Dermis microvascular lymphatic vessel endothelial cell (primary cell): ENCODE measurements around the gene TMEM132E. TPM values are rescaled to one million over a fixed set of nuclear protein-coding genes. Genes with fewer than 3 reads are reported as not detected.

Source experiments
- DNase-seq, 2 donors: peaks; one replicate each; pipeline versions ENCODE4 v3.0.0 to v3.0.0-alpha.2; 2010; ENCODE audit warnings: low read depth in 2 of 2
- total RNA-seq: library from RNA; depleted of rRNA; stranded (reverse); fragments of >200 nt; gene quantifications from 2 replicates; pipeline ENCODE4 v1.2.1, GENCODE V29; 2014

The TMEM132E gene
- total RNA-seq, 1 donor from 2014 or later = not detected

DNA sequence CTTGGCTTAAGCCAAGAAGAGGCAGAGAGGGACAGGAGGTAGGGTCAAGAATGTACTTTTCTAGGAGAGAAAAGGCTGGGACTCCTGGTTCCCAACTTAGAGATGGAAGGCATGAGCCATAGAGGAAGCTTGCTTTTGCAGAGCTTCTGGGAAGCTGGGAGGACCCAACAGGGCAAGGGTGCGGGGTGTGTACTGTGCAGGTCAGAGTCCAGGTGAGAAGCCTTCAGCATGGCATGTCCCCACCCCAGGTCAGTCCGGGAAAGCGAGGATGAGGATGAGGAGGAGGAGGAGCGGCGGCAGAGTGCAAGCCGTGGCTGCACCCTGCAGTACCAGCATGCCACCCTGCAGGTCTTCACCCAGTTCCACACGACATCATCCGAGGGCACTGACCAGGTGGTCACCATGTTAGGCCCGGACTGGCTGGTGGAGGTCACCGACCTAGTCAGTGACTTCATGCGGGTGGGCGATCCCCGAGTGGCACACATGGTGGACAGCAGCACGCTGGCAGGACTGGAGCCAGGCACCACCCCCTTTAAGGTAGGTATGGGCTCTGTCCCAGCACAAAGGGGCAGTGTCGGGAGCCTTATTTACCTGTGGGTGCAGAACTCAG is 55.3 kb downstream of the TMEM132E start:
- no peak for DNase-seq

DNA sequence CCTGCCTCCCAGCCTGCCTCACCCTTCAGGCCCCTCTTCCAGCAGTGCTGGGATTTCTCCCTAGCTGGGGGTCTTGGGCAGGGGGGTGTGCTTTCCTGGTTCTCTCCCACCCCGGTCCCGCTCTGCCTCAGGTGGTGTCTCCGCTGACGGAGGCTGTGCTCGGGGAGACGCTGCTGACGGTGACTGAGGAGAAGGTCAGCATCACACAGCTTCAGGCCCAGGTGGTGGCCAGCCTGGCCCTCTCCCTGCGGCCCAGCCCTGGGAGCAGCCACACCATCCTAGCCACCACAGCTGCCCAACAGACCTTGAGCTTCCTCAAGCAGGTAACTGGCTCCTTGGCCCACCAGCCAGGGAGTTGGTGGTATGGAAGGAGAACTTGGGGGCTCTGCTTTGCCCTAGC is 56.5 kb downstream of the TMEM132E start:
- DNase-seq = no peak

DNA sequence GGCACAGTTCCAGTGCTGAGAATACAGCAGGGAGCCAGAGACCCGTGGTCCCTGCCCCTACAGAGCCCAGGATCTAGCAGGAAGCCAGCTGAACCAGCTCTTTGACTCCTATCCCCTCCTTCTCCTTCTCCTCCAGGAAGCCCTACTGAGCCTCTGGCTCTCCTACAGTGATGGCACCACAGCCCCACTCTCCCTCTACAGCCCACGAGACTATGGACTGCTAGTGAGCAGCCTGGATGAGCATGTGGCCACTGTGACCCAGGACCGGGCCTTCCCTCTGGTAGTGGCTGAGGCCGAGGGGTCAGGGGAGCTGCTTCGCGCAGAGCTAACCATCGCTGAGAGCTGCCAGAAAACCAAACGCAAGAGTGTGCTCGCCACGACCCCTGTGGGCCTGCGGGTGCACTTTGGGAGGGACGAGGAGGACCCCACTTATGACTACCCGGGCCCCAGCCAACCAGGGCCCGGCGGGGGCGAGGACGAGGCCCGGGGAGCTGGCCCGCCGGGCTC is 57.7 kb downstream of the TMEM132E start:
- no peak for DNase-seq

DNA sequence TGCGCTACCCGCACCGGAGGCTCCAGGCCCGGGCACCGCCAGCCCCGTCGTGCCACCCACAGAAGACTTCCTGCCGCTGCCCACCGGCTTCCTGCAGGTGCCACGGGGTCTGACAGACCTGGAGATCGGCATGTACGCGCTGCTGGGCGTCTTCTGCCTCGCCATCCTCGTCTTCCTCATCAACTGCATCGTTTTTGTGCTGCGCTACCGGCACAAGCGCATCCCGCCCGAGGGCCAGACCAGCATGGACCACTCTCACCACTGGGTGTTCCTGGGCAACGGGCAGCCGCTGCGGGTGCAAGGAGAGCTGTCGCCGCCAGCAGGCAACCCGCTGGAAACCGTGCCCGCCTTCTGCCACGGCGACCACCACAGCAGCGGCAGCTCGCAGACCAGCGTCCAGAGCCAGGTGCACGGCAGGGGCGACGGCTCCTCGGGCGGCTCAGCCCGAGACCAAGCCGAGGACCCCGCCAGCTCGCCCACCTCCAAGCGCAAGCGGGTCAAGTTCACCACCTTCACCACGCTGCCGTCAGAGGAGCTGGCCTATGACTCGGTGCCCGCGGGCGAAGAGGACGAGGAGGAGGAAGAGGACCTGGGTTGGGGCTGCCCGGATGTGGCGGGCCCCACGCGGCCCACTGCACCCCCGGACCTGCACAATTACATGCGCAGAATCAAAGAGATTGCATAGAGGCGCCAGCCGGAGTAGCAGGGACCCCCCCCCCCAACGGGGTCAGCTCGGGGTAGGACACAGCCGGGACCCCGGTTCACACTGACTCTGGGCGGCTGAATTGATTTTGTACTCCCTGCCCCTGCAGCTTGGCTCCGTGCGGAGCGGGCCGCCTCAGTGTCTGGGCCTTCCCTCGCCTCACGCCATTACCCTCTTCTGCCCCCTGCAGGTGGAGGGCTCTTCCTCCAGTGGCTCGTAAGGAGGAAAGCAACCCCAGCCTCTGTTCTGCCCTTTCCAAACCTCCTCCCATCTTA is 58.5 kb downstream of the TMEM132E start:
- peak; percentile 32 to 69 for DNase-seq

GRCh38 chr17:34638526-34639260 is 59.3 kb downstream of the TMEM132E start:
- no peak for DNase-seq

DNA sequence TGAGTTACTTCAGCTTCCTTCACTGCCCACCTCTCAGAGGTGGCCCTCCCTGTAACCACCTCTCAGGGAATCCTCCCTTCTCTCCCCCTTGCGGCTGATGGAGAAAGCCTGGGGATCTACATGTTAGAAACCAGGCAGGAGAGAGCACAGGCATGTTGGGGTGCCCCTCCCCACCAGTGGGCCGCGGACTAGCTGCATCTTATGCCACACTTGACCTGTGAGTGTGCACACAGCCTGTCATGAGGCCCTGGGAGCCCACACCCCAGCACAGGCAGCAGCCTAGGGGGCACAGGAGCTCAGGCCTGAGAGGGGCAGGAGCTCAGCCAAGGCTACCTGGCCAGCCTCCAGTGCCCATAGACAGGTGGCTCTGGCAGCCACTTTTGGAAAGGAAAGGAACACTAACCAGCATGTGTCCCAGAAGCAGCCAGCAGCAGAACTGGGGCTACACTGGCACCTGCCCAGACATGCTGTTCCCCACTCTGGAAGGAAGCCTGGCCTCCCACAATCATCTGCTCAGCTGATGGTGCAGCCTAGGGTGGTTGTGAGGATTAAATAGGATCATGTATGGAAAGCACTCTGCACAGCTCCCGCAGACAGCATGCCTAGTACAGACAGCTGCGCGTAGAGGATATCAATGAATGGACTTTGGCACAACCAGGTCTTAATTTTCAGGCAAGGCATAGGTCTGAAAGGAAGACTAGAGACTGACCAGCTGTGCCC is 60.5 kb downstream of the TMEM132E start:
- DNase-seq = no peak

GRCh38 chr17:34641368-34641767 is 62.0 kb downstream of the TMEM132E start:
- DNase-seq = no peak

- no peak for DNase-seq
These were observed 65.7 kb downstream of the TMEM132E start for GRCh38 chr17:34644941-34645550.

- no peak for DNase-seq
These were observed 66.2 kb downstream of the TMEM132E start for GRCh38 chr17:34645594-34645993.

- no peak for DNase-seq
These were observed 68.1 kb downstream of the TMEM132E start for GRCh38 chr17:34647511-34647910.

GRCh38 chr17:34650051-34650750 is 70.8 kb downstream of the TMEM132E start:
- DNase-seq = no peak

- DNase-seq = no peak
These were observed 72.0 kb downstream of the TMEM132E start for GRCh38 chr17:34651402-34651811.

GRCh38 chr17:34652021-34652555 is 72.7 kb downstream of the TMEM132E start:
- no peak for DNase-seq

DNA sequence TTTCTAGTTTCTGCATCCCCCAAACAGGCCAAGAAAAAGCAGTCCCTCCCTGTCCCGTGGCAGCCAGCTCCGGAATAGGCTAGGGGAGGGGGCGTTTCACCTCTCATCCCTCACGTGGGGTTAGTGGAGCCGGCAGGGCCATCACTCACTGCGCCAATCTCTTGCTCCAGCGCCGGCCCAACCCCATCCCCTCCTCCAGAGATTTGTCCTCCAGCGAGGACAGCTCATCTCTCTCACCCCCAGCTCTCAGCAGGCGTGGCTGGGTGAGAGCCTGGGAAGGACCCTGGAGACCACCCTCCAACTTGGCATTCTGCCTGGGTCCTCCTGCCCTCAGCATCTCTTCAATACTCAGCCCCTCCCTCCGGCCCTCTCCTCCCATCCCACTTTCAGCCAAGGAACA is 74.1 kb downstream of the TMEM132E start:
- no peak for DNase-seq

GRCh38 chr17:34654276-34654880 is 75.0 kb downstream of the TMEM132E start:
- DNase-seq = no peak

DNA sequence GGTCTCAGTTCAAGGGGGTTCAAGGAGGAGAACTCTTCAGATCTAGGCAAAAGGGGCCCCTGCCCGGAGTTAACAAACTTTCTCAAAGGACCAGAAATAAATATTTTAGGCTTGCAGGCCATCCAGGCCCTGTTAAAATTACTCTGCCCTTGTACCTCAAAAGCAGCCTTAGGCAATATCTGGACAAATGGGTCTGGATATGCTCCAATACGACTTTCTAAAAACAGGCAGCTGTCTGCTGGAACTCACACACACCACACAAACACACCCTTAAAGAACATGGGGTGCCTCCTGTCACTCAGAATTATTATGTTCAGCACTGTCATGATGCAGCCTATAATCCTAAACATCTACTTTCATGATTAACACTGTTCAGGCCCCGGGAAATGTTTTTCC is 75.5 kb downstream of the TMEM132E start:
- DNase-seq = no peak

GRCh38 chr17:34656801-34657200 is 77.4 kb downstream of the TMEM132E start:
- DNase-seq = no peak

DNA sequence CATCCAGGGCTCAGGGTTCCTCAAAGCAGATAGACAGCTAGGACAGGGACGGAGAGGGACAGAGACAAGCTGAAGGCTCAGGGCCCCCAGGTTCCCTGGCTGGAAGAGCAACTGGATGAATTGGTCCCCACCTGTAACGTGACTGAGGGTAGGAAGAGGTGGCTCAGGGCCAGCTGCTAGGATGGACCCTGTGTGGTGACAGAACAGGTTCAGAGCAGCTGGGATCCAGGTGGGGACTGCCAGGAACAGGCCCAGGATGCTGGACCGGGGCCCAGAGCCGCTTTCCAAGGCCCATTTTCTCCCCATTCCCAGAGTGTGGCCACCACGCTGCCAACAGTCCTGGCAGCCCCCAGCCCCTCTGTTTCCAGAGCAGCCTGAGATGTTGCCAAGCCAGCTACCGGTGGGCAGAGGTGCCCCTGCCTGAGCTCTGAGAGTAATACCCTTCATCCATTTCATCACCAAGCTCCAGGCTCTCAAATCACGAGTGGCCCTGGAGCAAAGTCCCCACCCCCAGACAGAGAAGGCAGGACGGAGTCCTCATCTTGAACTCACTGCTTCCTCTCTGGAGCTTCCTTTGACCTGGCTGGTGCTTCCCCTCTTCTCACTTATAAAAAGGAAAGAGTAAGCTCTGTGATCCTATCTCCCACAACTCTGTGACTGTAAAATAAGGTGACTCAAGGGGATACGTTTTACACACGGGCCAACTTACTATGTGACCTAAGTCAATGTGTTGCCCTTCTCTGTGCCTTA is 79.6 kb downstream of the TMEM132E start:
- DNase-seq = no peak

DNA sequence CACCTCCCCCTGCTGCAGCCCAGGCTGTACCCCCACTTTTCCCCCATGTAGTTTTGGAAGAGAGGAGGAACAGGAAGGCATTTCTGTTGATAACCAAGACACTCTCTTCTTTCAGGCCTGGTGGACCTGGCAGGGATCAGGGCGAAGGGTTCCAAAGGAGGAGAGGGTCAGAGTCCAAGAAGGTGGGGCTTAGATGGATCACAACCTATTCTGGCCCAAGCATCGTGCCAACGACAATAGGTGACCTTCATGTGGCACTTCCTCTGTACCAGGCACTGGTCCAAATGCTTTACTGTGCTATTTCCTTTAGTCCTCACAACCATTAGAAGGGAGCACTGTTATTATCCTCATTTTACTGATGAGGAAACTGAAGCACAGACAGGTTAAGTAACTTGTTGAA is 84.3 kb downstream of the TMEM132E start:
- peak in 1 of 2 donors; percentile 6 for DNase-seq
